ENCODE data around the gene SYNE1. TPM values are rescaled to one million over a fixed set of nuclear protein-coding genes. Genes with fewer than 3 reads are reported as not detected.

Gene SYNE1
- total RNA-seq, 4 donors from 2014 or later: 120 to 163 (median 137) TPM

DNA sequence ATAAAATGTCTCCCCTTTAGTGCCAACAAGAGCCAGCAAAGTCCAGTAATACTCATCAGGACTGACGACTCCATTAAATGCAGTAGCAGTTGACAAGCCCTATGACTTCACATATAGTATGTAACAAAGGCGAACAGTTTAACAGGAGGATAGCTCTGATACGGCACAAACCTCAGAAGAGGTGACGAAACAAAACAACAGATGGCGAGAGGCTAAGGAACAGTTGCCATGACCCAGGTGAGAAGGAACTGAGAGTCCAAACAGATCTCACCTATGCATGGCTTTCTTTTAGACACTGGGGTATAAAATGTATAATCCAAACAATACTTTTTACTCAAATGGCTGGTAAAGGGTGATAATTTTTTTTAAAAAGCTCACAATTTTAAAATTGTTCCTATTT lies 37.1 kb downstream of the SYNE1 start:
- WGBS, 2 donors: 90 to 92% methylated on average over 5 of the region's 5 CpGs
- TF ChIP-seq POLR2A (IDR thresholded peaks at IDR 0.05): no peak
- Histone ChIP-seq H3K27me3 (no peaks in the 10 kb centered on the region), H3K4me1 (peaks cover 0 to 9% (median 0%) of the 10 kb centered on the region in 4 donors), H3K36me3 (no peaks in the 10 kb centered on the region), H3K27ac (no peak overlapping the region), H3K9me3 (no peaks in the 10 kb centered on the region), H3K4me3 (no peak overlapping the region)
- no peak for DNase-seq (ENCODE audit: low spot score in 2 of 2)

DNA sequence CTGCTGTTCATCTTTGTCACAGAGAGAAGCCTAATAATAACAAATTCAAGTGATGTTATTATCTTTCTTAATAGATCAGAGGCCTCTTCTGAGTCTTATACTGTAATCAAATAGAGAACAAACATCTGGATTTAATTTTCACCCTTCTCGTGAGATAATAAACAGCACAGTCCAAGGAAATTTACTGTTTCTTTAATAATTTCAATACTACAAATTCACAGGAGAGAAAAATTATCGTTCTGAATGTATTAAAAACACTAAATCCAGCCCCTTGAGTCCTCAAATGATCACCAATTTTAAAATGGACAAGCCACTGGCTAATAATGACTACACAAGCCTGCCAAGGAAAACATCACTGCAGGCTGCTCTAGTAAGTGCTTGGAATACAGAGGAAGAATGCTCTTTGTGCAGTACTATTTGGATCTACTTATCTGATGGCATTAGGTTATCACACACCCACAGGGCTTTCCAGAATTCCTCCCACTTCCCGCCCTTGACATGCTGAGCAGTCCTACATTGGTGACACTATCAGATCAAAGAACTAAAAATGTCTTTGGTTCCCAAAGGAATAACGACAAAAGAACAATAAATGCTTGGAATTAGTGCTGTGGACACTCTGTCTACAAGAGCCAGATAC lies 38.1 kb downstream of the SYNE1 start:
- TF ChIP-seq, protein P1, sequence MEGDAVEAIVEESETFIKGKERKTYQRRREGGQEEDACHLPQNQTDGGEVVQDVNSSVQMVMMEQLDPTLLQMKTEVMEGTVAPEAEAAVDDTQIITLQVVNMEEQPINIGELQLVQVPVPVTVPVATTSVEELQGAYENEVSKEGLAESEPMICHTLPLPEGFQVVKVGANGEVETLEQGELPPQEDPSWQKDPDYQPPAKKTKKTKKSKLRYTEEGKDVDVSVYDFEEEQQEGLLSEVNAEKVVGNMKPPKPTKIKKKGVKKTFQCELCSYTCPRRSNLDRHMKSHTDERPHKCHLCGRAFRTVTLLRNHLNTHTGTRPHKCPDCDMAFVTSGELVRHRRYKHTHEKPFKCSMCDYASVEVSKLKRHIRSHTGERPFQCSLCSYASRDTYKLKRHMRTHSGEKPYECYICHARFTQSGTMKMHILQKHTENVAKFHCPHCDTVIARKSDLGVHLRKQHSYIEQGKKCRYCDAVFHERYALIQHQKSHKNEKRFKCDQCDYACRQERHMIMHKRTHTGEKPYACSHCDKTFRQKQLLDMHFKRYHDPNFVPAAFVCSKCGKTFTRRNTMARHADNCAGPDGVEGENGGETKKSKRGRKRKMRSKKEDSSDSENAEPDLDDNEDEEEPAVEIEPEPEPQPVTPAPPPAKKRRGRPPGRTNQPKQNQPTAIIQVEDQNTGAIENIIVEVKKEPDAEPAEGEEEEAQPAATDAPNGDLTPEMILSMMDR (IDR thresholded peaks at IDR 0.05): no peak
- peak in 1 of 2 donors; percentile 47 for TF ChIP-seq EP300 (IDR thresholded peaks at IDR 0.05)
- no peak overlapping the region for H3K4me3 ChIP-seq
- DNase-seq (ENCODE audit: low spot score in 2 of 2): no peak
- peak overlapping the region in 2 of 4 donors; percentile 46 to 56 for H3K27ac ChIP-seq
- peaks cover 0 to 9% (median 0%) of the 10 kb centered on the region in 4 donors for H3K4me1 ChIP-seq
- 47 to 48% methylated on average over 4 of the region's 4 CpGs for WGBS, 2 donors
- no peaks in the 10 kb centered on the region for H3K27me3 ChIP-seq
- no peaks in the 10 kb centered on the region for H3K36me3 ChIP-seq
- H3K9me3 ChIP-seq: no peaks in the 10 kb centered on the region

DNA sequence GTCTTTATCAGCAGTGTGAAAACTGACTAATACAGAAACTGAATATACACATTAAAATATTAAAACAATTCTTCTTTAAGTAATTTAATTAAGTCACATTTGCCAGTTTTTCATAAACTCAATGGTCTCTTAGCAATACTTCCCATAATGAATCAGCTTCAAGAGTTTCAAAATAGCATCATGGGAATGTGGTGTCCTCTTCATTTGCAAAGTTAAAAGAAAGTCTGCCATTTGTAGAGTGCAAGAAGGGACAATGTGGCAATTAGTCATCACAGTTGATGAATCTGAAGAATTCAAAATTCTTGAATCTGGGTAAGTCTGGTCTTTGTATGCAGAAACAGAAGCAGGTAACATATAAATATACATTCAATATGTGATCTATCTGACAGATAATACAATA lies 38.7 kb downstream of the SYNE1 start:
- Histone ChIP-seq H3K9me3 (no peaks in the 10 kb centered on the region), H3K36me3 (no peaks in the 10 kb centered on the region), H3K27ac (peak overlapping the region in 1 of 4 donors; percentile 56), H3K4me1 (peaks cover 0 to 9% (median 0%) of the 10 kb centered on the region in 4 donors), H3K27me3 (no peaks in the 10 kb centered on the region), H3K4me3 (no peak overlapping the region)
- TF ChIP-seq, protein P1 (IDR thresholded peaks at IDR 0.05): no peak
- TF ChIP-seq EP300 (IDR thresholded peaks at IDR 0.05) (no peak), POLR2A (IDR thresholded peaks at IDR 0.05) (no peak)
- DNase-seq (ENCODE audit: low spot score in 2 of 2): no peak

DNA sequence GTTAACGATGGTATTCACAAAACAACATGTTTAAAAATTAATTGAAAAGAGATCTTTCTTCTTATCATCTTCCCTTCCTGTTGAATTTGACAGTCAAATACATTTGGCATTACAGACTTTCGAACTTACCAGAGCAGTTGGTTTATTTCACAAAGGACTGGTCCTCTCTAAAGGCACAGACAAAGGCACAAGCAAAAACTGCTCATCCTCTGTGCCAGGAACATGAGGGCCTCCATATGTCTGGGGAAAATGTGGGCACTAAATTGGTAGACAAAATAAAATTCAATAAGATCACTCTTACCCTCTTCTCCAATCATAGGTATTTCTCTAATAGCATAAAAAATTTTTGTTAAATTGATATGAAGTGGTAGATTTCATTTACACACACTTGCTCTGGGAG lies 40.4 kb downstream of the SYNE1 start:
- H3K36me3 ChIP-seq: no peaks in the 10 kb centered on the region
- DNase-seq (ENCODE audit: low spot score in 2 of 2): no peak
- H3K4me3 ChIP-seq: no peak overlapping the region
- H3K27me3 ChIP-seq: no peaks in the 10 kb centered on the region
- TF ChIP-seq POLR2A (IDR thresholded peaks at IDR 0.05) (no peak), EP300 (IDR thresholded peaks at IDR 0.05) (no peak)
- TF ChIP-seq, protein P1 (IDR thresholded peaks at IDR 0.05): no peak
- 90 to 95% methylated on average over 2 of the region's 2 CpGs for WGBS, 2 donors
- H3K27ac ChIP-seq: no peak overlapping the region
- peaks cover 0 to 6% (median 0%) of the 10 kb centered on the region in 4 donors for H3K9me3 ChIP-seq
- H3K4me1 ChIP-seq: peaks cover 0 to 9% (median 0%) of the 10 kb centered on the region in 4 donors

DNA sequence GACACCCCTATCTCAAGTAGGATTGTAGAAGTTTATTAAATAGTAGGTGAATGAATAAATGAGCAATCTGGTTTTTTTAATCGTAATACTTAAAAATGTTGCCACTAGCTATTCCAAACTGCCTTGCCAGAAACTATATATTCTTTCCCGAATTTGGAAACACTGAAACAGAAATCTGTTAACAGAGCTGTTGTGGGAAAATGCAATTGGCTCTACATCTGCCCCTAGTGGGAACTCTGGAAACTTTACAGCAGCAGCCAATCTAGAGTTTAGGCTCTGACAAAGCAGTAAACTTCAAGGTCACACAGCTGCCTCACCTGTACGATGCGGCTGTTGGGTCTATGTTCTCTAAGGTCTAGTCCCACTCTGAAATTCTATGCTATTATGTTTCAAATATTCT lies 41.7 kb downstream of the SYNE1 start:
- Histone ChIP-seq H3K4me3 (no peak overlapping the region), H3K27ac (no peak overlapping the region), H3K4me1 (peaks cover 0 to 9% (median 0%) of the 10 kb centered on the region in 4 donors), H3K9me3 (peaks cover 0 to 9% (median 0%) of the 10 kb centered on the region in 4 donors), H3K27me3 (no peaks in the 10 kb centered on the region), H3K36me3 (no peaks in the 10 kb centered on the region)
- TF ChIP-seq POLR2A (IDR thresholded peaks at IDR 0.05) (no peak), EP300 (IDR thresholded peaks at IDR 0.05) (no peak)
- TF ChIP-seq, protein P1 (IDR thresholded peaks at IDR 0.05): peak in 3 of 5 experiments; percentile 25 to 37 (median 27)
- WGBS, 2 donors: 41 to 55% methylated on average over 4 of the region's 4 CpGs
- DNase-seq (ENCODE audit: low spot score in 2 of 2): no peak
